GM10266 (cell line): ENCODE results near the gene ZSWIM5.
"Not testable (repeated sequence)": the region's sequence is repeated elsewhere in the genome, so short reads cannot be mapped to it uniquely, and the experiment has no call there.

Experiments
- DNase-seq: peaks from one replicate; pipeline ENCODE4 v3.0.0; 2012; ENCODE audit errors: extremely low spot score
- CTCF ChIP-seq: IDR thresholded peaks from 2 replicates; pipeline ENCODE4 v1.5.1; 2012; ENCODE audit warnings: mild to moderate bottlenecking, low read depth; ENCODE audit not compliant: control insufficient read depth, insufficient read depth; ENCODE audit errors: missing control alignments

Gene ZSWIM5

GRCh38 chr1:45200435-45200834, 6.0 kb downstream of the ZSWIM5 start:
- no peak for DNase-seq
- TF ChIP-seq CTCF: no peak

GRCh38 chr1:45198185-45198584, 8.2 kb downstream of the ZSWIM5 start:
- TF ChIP-seq CTCF: no peak
- no peak for DNase-seq

GRCh38 chr1:45196863-45197262, 9.5 kb downstream of the ZSWIM5 start:
- no peak for DNase-seq
- no peak for TF ChIP-seq CTCF

- TF ChIP-seq CTCF: no peak
- no peak for DNase-seq
Observed at GRCh38 chr1:45191418-45191783, 15.0 kb downstream of the ZSWIM5 start.

DNA sequence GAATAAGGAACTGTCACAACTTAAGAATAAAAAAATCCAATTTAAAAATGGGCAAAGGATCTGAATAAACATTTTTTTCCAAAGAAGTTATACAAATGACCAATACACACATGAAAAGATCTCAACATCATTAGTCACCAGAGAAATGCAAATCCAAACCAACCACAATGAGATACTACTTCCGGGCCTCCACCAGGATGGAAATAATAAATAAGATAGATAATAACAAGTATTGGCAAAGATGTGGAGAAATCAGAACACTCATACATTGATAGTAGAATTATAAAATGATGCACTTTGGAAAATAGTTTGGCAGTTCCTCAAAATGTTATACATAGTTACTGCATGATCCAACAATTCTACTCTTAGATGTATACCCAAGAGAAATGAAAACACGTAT, 18.7 kb downstream of the ZSWIM5 start:
- no peak for DNase-seq

DNA sequence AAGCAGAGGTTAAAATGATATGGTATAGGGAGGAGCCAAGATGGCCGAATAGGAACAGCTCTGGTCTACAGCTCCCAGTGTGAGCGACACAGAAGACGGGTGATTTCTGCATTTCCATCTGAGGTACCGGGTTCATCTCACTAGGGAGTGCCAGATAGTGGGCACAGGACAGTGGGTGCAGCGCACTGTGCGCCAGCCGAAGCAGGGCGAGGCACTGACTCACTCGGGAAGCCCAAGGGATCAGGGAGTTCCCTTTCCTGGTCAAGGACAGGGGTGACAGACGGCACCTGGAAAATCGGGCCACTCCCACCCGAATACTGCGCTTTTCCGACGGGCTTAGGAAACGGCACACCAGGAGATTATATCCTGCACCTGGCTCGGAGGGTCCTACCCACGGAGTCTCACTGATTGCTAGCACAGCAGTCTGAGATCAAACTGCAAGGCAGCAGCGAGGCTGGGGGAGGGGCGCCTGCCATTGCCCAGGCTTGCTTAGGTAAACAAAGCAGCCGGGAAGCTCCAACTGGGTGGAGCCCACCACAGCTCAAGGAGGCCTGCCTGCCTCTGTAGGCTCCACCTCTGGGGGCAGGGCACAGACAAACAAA, 26.4 kb downstream of the ZSWIM5 start:
- DNase-seq: not testable (repeated sequence)

More for the DNA sequence above, 18.7 kb downstream of the ZSWIM5 start:
- no peak for TF ChIP-seq CTCF

DNA sequence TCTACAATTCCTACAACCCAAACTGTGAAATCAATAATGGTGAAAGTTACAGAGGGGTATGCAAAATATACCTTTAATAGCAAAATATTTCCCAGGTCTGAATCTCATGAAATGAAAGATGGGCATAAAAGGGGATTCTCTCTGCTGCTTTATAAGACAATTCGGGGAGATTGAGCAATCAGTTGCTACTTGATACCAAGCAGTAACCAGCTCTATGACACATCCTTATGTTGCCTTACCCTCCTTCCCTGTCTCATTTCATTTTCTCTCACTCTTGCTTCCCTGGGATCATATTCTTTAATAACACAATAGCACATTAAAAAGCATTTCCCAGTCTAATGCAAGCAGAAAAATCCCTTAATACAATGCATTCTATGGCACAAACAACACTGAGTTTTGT, 29.0 kb downstream of the ZSWIM5 start:
- no peak for DNase-seq
- no peak for TF ChIP-seq CTCF

GRCh38 chr1:45172764-45173163, 33.6 kb downstream of the ZSWIM5 start:
- no peak for TF ChIP-seq CTCF
- no peak for DNase-seq
